ENCODE results near the gene LRBA. TPM values are rescaled to one million over a fixed set of nuclear protein-coding genes. Genes with fewer than 3 reads are reported as not detected.
"Not testable (repeated sequence)": the region's sequence is repeated elsewhere in the genome, so short reads cannot be mapped to it uniquely, and the experiment has no call there.

LRBA gene
- polyA plus RNA-seq, 1 donor, result 75.9 TPM

GRCh38 chr4:150507656-150508055 is 507.4 kb downstream of the LRBA start:
- DNase-seq, result not testable (repeated sequence)

- no peak for DNase-seq
Observed at GRCh38 chr4:150501983-150502382, 513.1 kb downstream of the LRBA start.

GRCh38 chr4:150501009-150501727 is 513.9 kb downstream of the LRBA start:
- DNase-seq, result no peak

GRCh38 chr4:150497612-150498011 is 517.5 kb downstream of the LRBA start:
- no peak for DNase-seq

GRCh38 chr4:150495550-150495949 is 519.5 kb downstream of the LRBA start:
- DNase-seq, result no peak

- no peak for DNase-seq
Observed at GRCh38 chr4:150493851-150494250, 521.2 kb downstream of the LRBA start.

GRCh38 chr4:150491132-150492049 is 523.7 kb downstream of the LRBA start:
- no peak for DNase-seq

- no peak for DNase-seq
Observed at GRCh38 chr4:150482581-150482980, 532.5 kb downstream of the LRBA start.

- no peak for DNase-seq
Observed at GRCh38 chr4:150479657-150480056, 535.4 kb downstream of the LRBA start.

- DNase-seq, result no peak
Observed at GRCh38 chr4:150477869-150478268, 537.2 kb downstream of the LRBA start.

- no peak for DNase-seq
Observed at GRCh38 chr4:150476776-150477175, 538.3 kb downstream of the LRBA start.

- DNase-seq, result no peak
Observed at GRCh38 chr4:150475763-150476162, 539.3 kb downstream of the LRBA start.

GRCh38 chr4:150464523-150464922 is 550.6 kb downstream of the LRBA start:
- no peak for DNase-seq

GRCh38 chr4:150462743-150463142 is 552.3 kb downstream of the LRBA start:
- DNase-seq, result no peak

- no peak for DNase-seq
Observed at GRCh38 chr4:150461957-150462356, 553.1 kb downstream of the LRBA start.

- DNase-seq, result no peak
Observed at GRCh38 chr4:150457802-150458201, 557.3 kb downstream of the LRBA start.

GRCh38 chr4:150451883-150452282 is 563.2 kb downstream of the LRBA start:
- no peak for DNase-seq

- DNase-seq, result no peak
Observed at GRCh38 chr4:150447356-150447755, 567.7 kb downstream of the LRBA start.

- no peak for DNase-seq
Observed at GRCh38 chr4:150439451-150439933, 575.6 kb downstream of the LRBA start.

- no peak for DNase-seq
Observed at GRCh38 chr4:150436598-150437370, 578.3 kb downstream of the LRBA start.

- DNase-seq, result no peak
Observed at GRCh38 chr4:150431221-150431620, 583.9 kb downstream of the LRBA start.

GRCh38 chr4:150425161-150425560 is 589.9 kb downstream of the LRBA start:
- no peak for DNase-seq
